ENCODE data around the gene PPP1CA.

The PPP1CA gene

DNA sequence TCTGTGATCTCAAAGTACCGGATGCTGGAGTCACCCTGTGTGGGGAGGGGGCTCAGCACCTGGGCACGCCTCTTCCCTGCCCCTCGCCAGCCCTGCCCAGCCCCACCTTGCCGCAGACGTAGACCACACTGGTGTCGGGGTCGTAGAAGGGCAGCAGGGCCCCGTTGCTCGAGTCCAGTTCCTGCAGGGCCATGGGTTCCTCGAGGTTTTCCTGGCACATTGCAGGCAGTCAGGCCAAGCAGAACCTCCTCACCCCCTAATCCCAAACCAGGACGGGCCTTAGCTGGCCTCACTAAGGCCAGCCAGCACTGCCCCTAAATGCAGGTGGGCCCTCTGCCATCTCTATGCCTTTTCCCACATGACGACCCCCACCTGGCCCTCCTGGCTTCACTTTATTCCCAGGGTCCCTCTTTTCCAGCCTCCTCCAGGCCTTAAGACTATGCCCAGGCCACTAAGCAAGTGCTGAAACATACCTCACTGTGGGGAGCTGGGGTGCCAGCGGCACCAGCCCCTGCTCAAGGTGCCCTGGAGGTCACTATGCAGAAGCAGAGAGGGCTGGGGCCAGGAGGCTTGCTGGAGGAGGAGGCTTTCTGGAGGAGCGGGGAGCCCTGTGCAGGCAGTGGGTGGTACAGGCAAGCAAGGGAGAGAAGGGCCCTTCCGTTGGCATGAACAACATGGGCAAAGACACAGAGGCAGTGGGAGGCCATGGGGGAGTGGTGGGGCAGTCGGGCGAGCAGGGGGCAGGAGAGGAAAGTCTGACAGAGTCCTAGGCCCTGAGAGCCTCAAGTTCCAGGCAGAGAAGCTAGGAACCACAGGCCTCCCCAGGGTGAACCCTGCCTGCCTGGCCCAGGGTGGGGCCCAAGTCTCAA lies 38.8 kb upstream of the PPP1CA start:
- H3K79me2 ChIP-seq (ENCODE audit: control insufficient read depth, insufficient read depth, low read length, poor library complexity): peaks cover 7% of the 10 kb centered on the region

DNA sequence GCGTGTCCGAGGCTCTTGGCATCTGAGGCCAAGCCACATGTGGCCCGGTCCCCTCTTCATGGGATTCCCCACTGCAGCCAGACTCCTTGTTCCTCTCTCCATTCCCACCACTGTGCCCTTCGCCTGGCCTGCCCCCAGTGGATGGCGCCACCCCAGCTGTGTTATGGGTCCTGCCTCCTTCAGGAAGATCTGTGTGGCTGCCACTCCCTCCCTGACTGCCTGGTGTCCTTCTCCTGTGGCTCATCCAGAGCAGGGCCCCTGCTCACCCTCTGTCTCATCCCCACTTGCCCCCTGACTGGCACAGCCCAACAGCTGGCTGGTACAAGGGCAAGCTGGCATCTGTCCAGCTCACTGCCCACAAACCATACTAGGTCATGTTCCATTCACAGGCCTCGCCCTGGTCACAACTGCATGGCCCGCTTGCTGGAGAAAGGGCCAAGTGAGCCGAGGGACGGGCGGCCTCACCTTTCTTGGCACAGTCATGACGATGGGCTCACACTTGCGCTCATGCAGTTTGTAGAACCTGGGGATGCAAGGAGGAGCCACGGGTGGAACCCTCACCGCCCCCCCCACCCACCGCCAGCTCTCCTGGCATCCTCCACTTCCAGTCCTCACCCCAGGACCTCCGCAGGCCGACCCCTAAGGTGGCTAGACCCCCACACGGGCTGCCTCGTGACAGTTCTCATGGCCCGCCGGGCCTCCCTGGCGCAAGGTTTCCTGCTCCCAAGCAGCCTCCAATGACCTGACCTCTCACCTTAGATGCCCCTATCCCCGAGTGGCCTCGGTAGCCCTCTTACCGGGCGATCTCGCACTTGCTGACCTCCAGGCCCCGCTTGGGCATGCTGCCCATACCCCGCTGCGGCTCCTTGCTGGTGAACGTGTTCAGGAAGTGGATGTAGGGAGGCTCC lies 37.9 kb upstream of the PPP1CA start:
- Histone ChIP-seq H2BK5ac (ENCODE audit: low read depth, low read length, poor library complexity) (no peak overlapping the region), H4K91ac (ENCODE audit: low read depth, low read length) (no peak overlapping the region), H3K4me2 (ENCODE audit: low read length) (no peak overlapping the region), H3K27me3 (ENCODE audit: insufficient read depth, low read length) (no peaks in the 10 kb centered on the region), H3K9me3 (ENCODE audit: insufficient read depth, low read depth, low read length) (no peaks in the 10 kb centered on the region), H2BK120ac (ENCODE audit: insufficient read depth, low read length, poor library complexity) (no peak overlapping the region), H3K79me2 (ENCODE audit: control insufficient read depth, insufficient read depth, low read length, poor library complexity) (peaks cover 7% of the 10 kb centered on the region), H3K4me1 (ENCODE audit: control insufficient read depth in 1 of 2, insufficient read depth in 2 of 2, low read length in 2 of 2) (peaks cover 17 to 32% of the 10 kb centered on the region in 2 experiments), H3K18ac (ENCODE audit: low read length) (no peak overlapping the region), H2AFZ (ENCODE audit: insufficient read depth, low read length, poor library complexity) (no peak overlapping the region), H2BK12ac (ENCODE audit: low read length) (no peak overlapping the region), H3K79me1 (ENCODE audit: low read length) (peaks cover 16% of the 10 kb centered on the region), H3K4me3 (ENCODE audit: low read depth, low read length) (no peak overlapping the region), H3K23ac (ENCODE audit: low read length) (no peak overlapping the region), H3K9ac (ENCODE audit: low read length) (no peak overlapping the region), H3K27ac (ENCODE audit: low read depth, low read length) (no peak overlapping the region), H4K8ac (ENCODE audit: low read depth, low read length) (no peak overlapping the region), H4K12ac (ENCODE audit: low read depth, low read length) (no peak overlapping the region), H3K36me3 (ENCODE audit: control insufficient read depth in 1 of 2, insufficient read depth in 2 of 2, low read length in 2 of 2) (peaks cover 55 to 63% of the 10 kb centered on the region in 2 experiments), H3K14ac (ENCODE audit: low read length) (no peak overlapping the region), H2AK5ac (ENCODE audit: low read length) (no peak overlapping the region), H3K4ac (ENCODE audit: low read depth, low read length) (no peak overlapping the region)
- WGBS (ENCODE audit: extremely low coverage, insufficient coverage, insufficient read length): no CpG with 5 or more reads among the region's 31 CpGs
- DNase-seq: no peak

More for the DNA sequence above, 38.8 kb upstream of the PPP1CA start:
- Histone ChIP-seq H2AFZ (ENCODE audit: insufficient read depth, low read length, poor library complexity) (no peak overlapping the region), H3K79me1 (ENCODE audit: low read length) (peaks cover 16% of the 10 kb centered on the region), H3K4ac (ENCODE audit: low read depth, low read length) (no peak overlapping the region), H3K36me3 (ENCODE audit: control insufficient read depth in 1 of 2, insufficient read depth in 2 of 2, low read length in 2 of 2) (peaks cover 46 to 54% of the 10 kb centered on the region in 2 experiments), H2AK5ac (ENCODE audit: low read length) (no peak overlapping the region), H3K14ac (ENCODE audit: low read length) (no peak overlapping the region), H3K27me3 (ENCODE audit: insufficient read depth, low read length) (no peaks in the 10 kb centered on the region), H3K4me2 (ENCODE audit: low read length) (no peak overlapping the region), H2BK5ac (ENCODE audit: low read depth, low read length, poor library complexity) (no peak overlapping the region), H3K4me1 (ENCODE audit: control insufficient read depth in 1 of 2, insufficient read depth in 2 of 2, low read length in 2 of 2) (peaks cover 17 to 29% of the 10 kb centered on the region in 2 experiments), H4K8ac (ENCODE audit: low read depth, low read length) (no peak overlapping the region), H3K27ac (ENCODE audit: low read depth, low read length) (no peak overlapping the region), H4K12ac (ENCODE audit: low read depth, low read length) (no peak overlapping the region), H3K4me3 (ENCODE audit: low read depth, low read length) (no peak overlapping the region), H3K9me3 (ENCODE audit: insufficient read depth, low read depth, low read length) (no peaks in the 10 kb centered on the region), H2BK120ac (ENCODE audit: insufficient read depth, low read length, poor library complexity) (no peak overlapping the region), H3K18ac (ENCODE audit: low read length) (no peak overlapping the region), H3K23ac (ENCODE audit: low read length) (no peak overlapping the region), H3K9ac (ENCODE audit: low read length) (no peak overlapping the region), H2BK12ac (ENCODE audit: low read length) (no peak overlapping the region), H4K91ac (ENCODE audit: low read depth, low read length) (no peak overlapping the region)
- no peak for DNase-seq
- no CpG with 5 or more reads among the region's 17 CpGs for WGBS (ENCODE audit: extremely low coverage, insufficient coverage, insufficient read length)

DNA sequence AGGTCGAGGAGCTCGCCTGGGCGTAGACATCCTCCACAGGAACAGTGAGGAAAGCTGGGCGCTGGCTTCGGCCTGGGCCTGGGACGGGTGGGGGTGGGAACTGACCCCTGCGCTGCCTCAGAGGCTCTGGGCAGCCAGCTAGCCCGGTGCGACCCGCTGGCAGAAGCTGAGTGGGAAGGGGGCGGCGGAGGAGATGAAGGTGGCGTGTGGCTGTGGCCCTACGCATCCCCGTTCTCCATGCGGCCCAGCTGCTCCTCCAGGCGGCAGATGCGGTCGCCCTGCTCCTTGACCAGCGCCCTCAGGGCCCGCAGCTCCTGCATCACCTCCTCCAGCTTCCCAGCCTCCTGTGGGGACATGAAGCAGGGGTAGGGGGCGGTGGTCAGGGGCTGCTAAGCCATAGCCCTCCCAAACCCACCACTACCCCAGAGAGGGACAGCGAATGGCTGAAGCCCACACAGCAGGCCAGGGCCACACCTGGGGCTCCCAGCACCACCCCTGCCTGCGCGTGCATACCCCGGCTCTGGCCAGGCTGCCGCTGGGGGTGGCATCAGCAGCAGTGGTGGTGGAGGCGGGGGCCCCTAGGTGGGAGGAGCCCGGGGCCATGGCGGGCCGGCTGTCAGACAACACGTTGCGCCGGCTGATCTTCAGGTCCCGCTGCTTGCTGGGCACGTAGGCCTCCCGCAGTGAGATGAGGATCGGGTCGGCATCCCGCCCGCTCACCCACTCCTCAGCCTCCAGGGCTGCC lies 36.7 kb upstream of the PPP1CA start:
- Histone ChIP-seq H2BK12ac (ENCODE audit: low read length) (no peak overlapping the region), H3K9me3 (ENCODE audit: insufficient read depth, low read depth, low read length) (no peaks in the 10 kb centered on the region), H4K91ac (ENCODE audit: low read depth, low read length) (no peak overlapping the region), H2AFZ (ENCODE audit: insufficient read depth, low read length, poor library complexity) (no peak overlapping the region), H2AK5ac (ENCODE audit: low read length) (no peak overlapping the region), H3K4me1 (ENCODE audit: control insufficient read depth in 1 of 2, insufficient read depth in 2 of 2, low read length in 2 of 2) (peaks cover 17 to 32% of the 10 kb centered on the region in 2 experiments), H3K18ac (ENCODE audit: low read length) (no peak overlapping the region), H4K8ac (ENCODE audit: low read depth, low read length) (no peak overlapping the region), H3K4me2 (ENCODE audit: low read length) (no peak overlapping the region), H4K12ac (ENCODE audit: low read depth, low read length) (no peak overlapping the region), H3K9ac (ENCODE audit: low read length) (no peak overlapping the region), H3K27ac (ENCODE audit: low read depth, low read length) (no peak overlapping the region), H3K27me3 (ENCODE audit: insufficient read depth, low read length) (no peaks in the 10 kb centered on the region), H3K4me3 (ENCODE audit: low read depth, low read length) (no peak overlapping the region), H3K23ac (ENCODE audit: low read length) (no peak overlapping the region), H2BK5ac (ENCODE audit: low read depth, low read length, poor library complexity) (no peak overlapping the region), H3K4ac (ENCODE audit: low read depth, low read length) (no peak overlapping the region), H3K14ac (ENCODE audit: low read length) (no peak overlapping the region), H2BK120ac (ENCODE audit: insufficient read depth, low read length, poor library complexity) (no peak overlapping the region), H3K79me1 (ENCODE audit: low read length) (peaks cover 14% of the 10 kb centered on the region), H3K36me3 (ENCODE audit: control insufficient read depth in 1 of 2, insufficient read depth in 2 of 2, low read length in 2 of 2) (peaks cover 68 to 75% of the 10 kb centered on the region in 2 experiments), H3K79me2 (ENCODE audit: control insufficient read depth, insufficient read depth, low read length, poor library complexity) (peaks cover 7% of the 10 kb centered on the region)
- WGBS (ENCODE audit: extremely low coverage, insufficient coverage, insufficient read length): no CpG with 5 or more reads among the region's 41 CpGs
- DNase-seq: peak; percentile 83 to 84

DNA sequence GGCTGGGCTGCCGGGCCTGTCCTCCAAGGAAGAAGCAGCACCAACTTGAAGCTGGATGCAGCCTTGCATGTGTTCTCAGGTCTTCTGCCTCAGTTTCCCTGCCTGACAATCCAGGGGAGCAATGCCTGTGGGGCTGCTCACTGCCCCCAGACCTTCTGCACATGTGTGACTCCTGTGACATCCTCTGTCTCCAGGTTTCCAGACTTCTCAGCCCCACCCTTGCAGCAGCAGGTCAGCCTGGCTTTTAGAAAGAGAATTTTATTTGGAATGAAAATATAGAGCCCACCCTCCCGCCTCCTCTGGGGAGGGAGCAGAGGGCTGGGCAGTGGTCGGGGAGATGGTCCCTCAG lies 36.1 kb upstream of the PPP1CA start:
- H3K14ac ChIP-seq (ENCODE audit: low read length): peak overlapping the region; percentile 64
- H3K79me2 ChIP-seq (ENCODE audit: control insufficient read depth, insufficient read depth, low read length, poor library complexity): peaks cover 4% of the 10 kb centered on the region
- no peak overlapping the region for H3K4me3 ChIP-seq (ENCODE audit: low read depth, low read length)
- peak overlapping the region; percentile 59 for H4K91ac ChIP-seq (ENCODE audit: low read depth, low read length)
- H3K9me3 ChIP-seq (ENCODE audit: insufficient read depth, low read depth, low read length): no peaks in the 10 kb centered on the region
- no peak overlapping the region for H2AK5ac ChIP-seq (ENCODE audit: low read length)
- H3K23ac ChIP-seq (ENCODE audit: low read length): no peak overlapping the region
- no peak for DNase-seq
- H3K27ac ChIP-seq (ENCODE audit: low read depth, low read length): peak overlapping the region; percentile 81
- H2AFZ ChIP-seq (ENCODE audit: insufficient read depth, low read length, poor library complexity): no peak overlapping the region
- peaks cover 11% of the 10 kb centered on the region for H3K79me1 ChIP-seq (ENCODE audit: low read length)
- H2BK120ac ChIP-seq (ENCODE audit: insufficient read depth, low read length, poor library complexity): no peak overlapping the region
- H3K4me1 ChIP-seq (ENCODE audit: control insufficient read depth in 1 of 2, insufficient read depth in 2 of 2, low read length in 2 of 2): peaks cover 17 to 32% of the 10 kb centered on the region in 2 experiments
- WGBS (ENCODE audit: extremely low coverage, insufficient coverage, insufficient read length): no CpG with 5 or more reads among the region's 3 CpGs
- H2BK12ac ChIP-seq (ENCODE audit: low read length): peak overlapping the region; percentile 1
- no peak overlapping the region for H3K4me2 ChIP-seq (ENCODE audit: low read length)
- H4K12ac ChIP-seq (ENCODE audit: low read depth, low read length): peak overlapping the region; percentile 38
- H3K36me3 ChIP-seq (ENCODE audit: control insufficient read depth in 1 of 2, insufficient read depth in 2 of 2, low read length in 2 of 2): peaks cover 73 to 81% of the 10 kb centered on the region in 2 experiments
- H3K4ac ChIP-seq (ENCODE audit: low read depth, low read length): no peak overlapping the region
- H2BK5ac ChIP-seq (ENCODE audit: low read depth, low read length, poor library complexity): no peak overlapping the region
- H3K27me3 ChIP-seq (ENCODE audit: insufficient read depth, low read length): no peaks in the 10 kb centered on the region
- no peak overlapping the region for H3K9ac ChIP-seq (ENCODE audit: low read length)
- H3K18ac ChIP-seq (ENCODE audit: low read length): peak overlapping the region; percentile 21
- H4K8ac ChIP-seq (ENCODE audit: low read depth, low read length): peak overlapping the region; percentile 30
